Chondrocyte (in vitro differentiated cells): ENCODE data around the gene LRRC2. TPM values are rescaled to one million over a fixed set of nuclear protein-coding genes. Genes with fewer than 3 reads are reported as not detected.

Experiments
- DNase-seq: peaks from one replicate; pipeline ENCODE4 v3.0.0; 2021; ENCODE audit warnings: mixed read lengths, low spot score
- H3K27ac Mint-ChIP-seq: one replicate; pipeline ENCODE4 v1.8.0; 2021; ENCODE audit warnings: mild to moderate bottlenecking, moderate library complexity, mixed read lengths; ENCODE audit not compliant: unreplicated experiment
- H3K27me3 Mint-ChIP-seq: 2 replicates; pipeline ENCODE4 v1.8.0; 2021; ENCODE audit warnings: low read depth, mixed read lengths
- H3K36me3 Mint-ChIP-seq: 2 replicates; pipeline ENCODE4 v1.8.0; 2021; ENCODE audit warnings: low read depth, mixed read lengths
- H3K4me1 Mint-ChIP-seq: 2 replicates; pipeline ENCODE4 v1.8.0; 2021; ENCODE audit warnings: low read depth, mild to moderate bottlenecking, mixed read lengths
- H3K4me3 Mint-ChIP-seq: one replicate; pipeline ENCODE4 v1.8.0; 2021; ENCODE audit warnings: mild to moderate bottlenecking, moderate library complexity, mixed read lengths; ENCODE audit not compliant: unreplicated experiment
- H3K9me3 Mint-ChIP-seq: 2 replicates; pipeline ENCODE4 v1.8.0; 2021; ENCODE audit warnings: low read depth, mixed read lengths
- total RNA-seq: library from RNA; stranded (reverse); gene quantifications from 3 replicates; pipeline ENCODE4 v1.2.1, GENCODE V29; 2021
- TF ChIP-seq, protein P1 (sequence below): fragments of 200-600 bp; sonication (generic); IDR thresholded peaks from 2 replicates; pipeline ENCODE4 v1.5.0; 2021; ENCODE audit warnings: antibody characterized with exemption, mild to moderate bottlenecking, moderate library complexity

LRRC2 gene
- total RNA-seq, 1 donor from 2014 or later = 1.9 TPM

DNA sequence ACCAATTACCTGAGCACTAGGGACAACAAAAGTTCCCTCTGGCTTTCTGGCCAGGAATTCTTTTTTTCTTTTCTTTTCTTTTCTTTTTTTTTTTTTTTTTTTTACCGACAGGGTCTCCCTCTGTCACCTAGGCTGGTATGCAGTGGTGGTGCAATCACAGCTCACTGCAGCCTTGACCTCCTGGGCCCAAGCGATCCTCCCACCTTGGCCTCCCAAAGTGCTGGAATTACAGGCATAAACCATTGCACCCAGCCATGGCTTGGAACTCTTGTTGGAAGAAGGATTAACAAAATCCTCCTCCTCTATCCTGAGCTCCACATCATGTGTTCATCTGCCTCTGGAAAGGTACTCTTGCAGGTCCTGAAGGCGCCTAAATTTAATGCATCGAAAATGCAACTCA is 98.5 kb downstream of the LRRC2 start:
- Mint-ChIP-seq H3K27ac (no peak overlapping the region), H3K27me3 (peaks cover 18% of the 10 kb centered on the region), H3K4me3 (no peak overlapping the region), H3K9me3 (no peaks in the 10 kb centered on the region), H3K36me3 (no peaks in the 10 kb centered on the region), H3K4me1 (peaks cover 2% of the 10 kb centered on the region)
- TF ChIP-seq, protein P1, sequence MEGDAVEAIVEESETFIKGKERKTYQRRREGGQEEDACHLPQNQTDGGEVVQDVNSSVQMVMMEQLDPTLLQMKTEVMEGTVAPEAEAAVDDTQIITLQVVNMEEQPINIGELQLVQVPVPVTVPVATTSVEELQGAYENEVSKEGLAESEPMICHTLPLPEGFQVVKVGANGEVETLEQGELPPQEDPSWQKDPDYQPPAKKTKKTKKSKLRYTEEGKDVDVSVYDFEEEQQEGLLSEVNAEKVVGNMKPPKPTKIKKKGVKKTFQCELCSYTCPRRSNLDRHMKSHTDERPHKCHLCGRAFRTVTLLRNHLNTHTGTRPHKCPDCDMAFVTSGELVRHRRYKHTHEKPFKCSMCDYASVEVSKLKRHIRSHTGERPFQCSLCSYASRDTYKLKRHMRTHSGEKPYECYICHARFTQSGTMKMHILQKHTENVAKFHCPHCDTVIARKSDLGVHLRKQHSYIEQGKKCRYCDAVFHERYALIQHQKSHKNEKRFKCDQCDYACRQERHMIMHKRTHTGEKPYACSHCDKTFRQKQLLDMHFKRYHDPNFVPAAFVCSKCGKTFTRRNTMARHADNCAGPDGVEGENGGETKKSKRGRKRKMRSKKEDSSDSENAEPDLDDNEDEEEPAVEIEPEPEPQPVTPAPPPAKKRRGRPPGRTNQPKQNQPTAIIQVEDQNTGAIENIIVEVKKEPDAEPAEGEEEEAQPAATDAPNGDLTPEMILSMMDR = no peak
- no peak for DNase-seq

DNA sequence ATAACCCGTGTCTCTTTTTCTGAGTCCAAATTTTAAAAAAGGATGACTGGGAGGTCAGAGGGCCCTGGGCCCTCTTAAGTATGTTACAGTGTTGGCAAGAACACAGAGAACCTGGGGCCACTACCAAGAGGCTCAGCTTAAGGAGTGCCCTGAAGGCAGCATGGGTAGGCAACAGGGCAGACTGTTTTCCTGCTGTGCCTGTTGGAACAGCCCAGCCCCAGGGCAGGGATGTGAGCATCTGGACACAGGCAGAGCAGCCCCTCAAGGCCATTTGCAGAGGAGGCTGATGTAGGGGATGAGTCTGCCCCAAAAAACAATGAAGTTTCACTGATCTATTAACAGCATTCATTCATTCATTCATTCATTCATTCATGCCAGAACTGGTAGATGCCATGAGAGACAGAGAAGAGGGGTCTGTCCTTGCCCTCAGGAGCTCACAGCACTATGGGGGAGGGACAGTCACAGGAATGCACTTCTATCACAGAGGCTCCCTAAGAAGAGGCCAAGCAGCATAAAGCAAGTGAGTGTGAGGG is 99.2 kb downstream of the LRRC2 start:
- Mint-ChIP-seq H3K27ac (no peak overlapping the region), H3K27me3 (peaks cover 18% of the 10 kb centered on the region), H3K9me3 (no peaks in the 10 kb centered on the region), H3K36me3 (no peaks in the 10 kb centered on the region), H3K4me1 (peaks cover 2% of the 10 kb centered on the region), H3K4me3 (no peak overlapping the region)
- TF ChIP-seq, protein P1 = no peak
- no peak for DNase-seq

DNA sequence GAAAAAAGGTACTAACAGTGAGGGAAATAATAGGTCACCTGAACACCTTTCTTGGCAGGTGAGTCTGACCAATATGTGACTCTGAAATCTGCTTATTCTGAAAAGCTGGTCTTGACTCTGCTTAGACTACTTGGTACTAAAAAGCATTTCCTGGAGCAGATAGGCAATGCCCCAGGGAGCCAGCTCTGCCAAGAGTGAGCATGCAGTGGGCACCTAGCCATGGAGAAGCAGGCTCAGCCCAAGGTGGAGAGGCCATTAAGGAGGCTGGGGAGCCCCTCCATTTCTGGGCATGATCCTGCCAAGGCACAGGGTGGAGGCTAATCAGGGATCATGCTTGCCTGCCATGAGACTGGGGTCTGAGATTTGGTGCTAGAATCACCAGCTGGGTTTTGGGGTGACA is 99.8 kb downstream of the LRRC2 start:
- Mint-ChIP-seq H3K9me3 (peaks cover 3% of the 10 kb centered on the region), H3K4me3 (no peak overlapping the region), H3K27me3 (peaks cover 15% of the 10 kb centered on the region), H3K4me1 (peaks cover 2% of the 10 kb centered on the region), H3K27ac (no peak overlapping the region), H3K36me3 (no peaks in the 10 kb centered on the region)
- TF ChIP-seq, protein P1 = no peak
- no peak for DNase-seq

Other genes with a start within 250 kb of the LRRC2 start
- not detected in 3 replicates for gene CCR2, start 212.2 kb downstream of the LRRC2 start, total RNA-seq
- gene CCR5, start 195.4 kb downstream of the LRRC2 start, total RNA-seq = not detected in 3 replicates
- not detected in 3 replicates for gene CCRL2, start 159.0 kb downstream of the LRRC2 start, total RNA-seq
- not detected in 3 replicates for gene LTF, start 101.4 kb downstream of the LRRC2 start, total RNA-seq
- not detected in 3 replicates for gene RTP3, start 68.3 kb downstream of the LRRC2 start, total RNA-seq
- not detected in 3 replicates for gene FAM240A, start 46.2 kb upstream of the LRRC2 start, total RNA-seq
- 1.4 to 5.2 TPM (median 3.6 TPM) in 3 replicates for gene ALS2CL, start 127.4 kb upstream of the LRRC2 start, total RNA-seq
- gene TMIE, start 135.1 kb upstream of the LRRC2 start, total RNA-seq = 0.25 TPM in 1 of 3 replicates, not detected in the others
- not detected in 3 replicates for gene PRSS50, start 151.6 kb upstream of the LRRC2 start, total RNA-seq